ENCODE data around the gene PLD1. TPM values are rescaled to one million over a fixed set of nuclear protein-coding genes. Genes with fewer than 3 reads are reported as not detected.

PLD1 gene
- total RNA-seq, 1 donor from 2014 or later: 0.21 TPM

DNA sequence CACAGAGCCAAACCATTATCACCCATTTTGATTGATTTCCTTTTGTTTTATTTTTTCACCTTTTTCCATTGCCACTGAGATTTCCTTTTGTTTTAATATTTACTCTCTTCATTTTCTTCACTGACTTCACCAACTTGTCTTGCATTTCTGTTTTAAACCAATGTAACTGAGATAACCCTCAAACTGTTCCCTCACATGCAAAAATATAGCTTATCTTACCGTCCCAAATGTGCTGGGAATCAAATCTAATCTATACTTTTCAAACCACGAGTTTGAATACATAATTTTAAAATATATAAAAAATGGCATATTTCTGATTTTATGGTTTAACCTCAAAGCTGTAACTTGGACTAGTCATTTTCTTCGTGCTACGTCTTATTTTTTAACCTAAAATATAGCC lies 143.8 kb downstream of the PLD1 start:
- Mint-ChIP-seq H3K4me3 (no peak overlapping the region), H3K36me3 (no peaks in the 10 kb centered on the region), H3K27me3 (ENCODE audit: insufficient read depth, low read depth) (no peaks in the 10 kb centered on the region), H3K9me3 (peaks cover 6% of the 10 kb centered on the region), H3K4me1 (peaks cover 2% of the 10 kb centered on the region), H3K27ac (no peak overlapping the region)
- DNase-seq (ENCODE audit: low spot score): no peak
- H3K79me2 ChIP-seq (ENCODE audit: low read depth): no peaks in the 10 kb centered on the region
- no peak for TF ChIP-seq EZH2 (IDR thresholded peaks at IDR 0.05)
- TF ChIP-seq EZH2phosphoT487 (IDR thresholded peaks at IDR 0.05): no peak
- H3K9me3 ChIP-seq (ENCODE audit: low read depth): no peaks in the 10 kb centered on the region
- H4K20me1 ChIP-seq (ENCODE audit: low read depth): no peaks in the 10 kb centered on the region
- H3K4me1 ChIP-seq: no peaks in the 10 kb centered on the region
- no peak overlapping the region for H3K9ac ChIP-seq
- no peak overlapping the region for H2AFZ ChIP-seq (replicated peaks)
- no peak overlapping the region for H3K27ac ChIP-seq
- no peak overlapping the region for H3K4me3 ChIP-seq
- no peaks in the 10 kb centered on the region for H3K36me3 ChIP-seq
- H3K27me3 ChIP-seq: no peaks in the 10 kb centered on the region
- H3F3A ChIP-seq (ENCODE audit: low read depth): no peaks in the 10 kb centered on the region
- no peak overlapping the region for H3K4me2 ChIP-seq

DNA sequence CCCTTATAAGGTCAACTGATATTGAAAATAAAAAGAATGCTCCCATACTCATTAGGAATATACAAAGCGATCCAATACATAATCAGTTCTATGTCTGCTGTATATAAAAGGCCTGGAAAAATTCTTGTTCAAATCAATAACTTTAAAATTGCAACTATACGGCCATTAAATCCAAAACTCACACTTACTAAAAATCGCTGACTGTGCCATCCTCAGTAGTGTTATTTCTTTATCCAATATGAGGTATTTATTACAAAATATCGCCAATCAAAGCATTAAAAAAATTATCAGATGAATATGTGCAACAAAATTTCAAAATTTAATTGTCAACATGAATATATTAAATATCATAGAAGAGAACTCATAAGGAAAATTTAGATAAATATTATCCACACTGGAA lies 146.5 kb downstream of the PLD1 start:
- H3F3A ChIP-seq (ENCODE audit: low read depth): no peaks in the 10 kb centered on the region
- no peak overlapping the region for H3K27ac Mint-ChIP-seq
- H3K36me3 Mint-ChIP-seq: no peaks in the 10 kb centered on the region
- H3K79me2 ChIP-seq (ENCODE audit: low read depth): no peaks in the 10 kb centered on the region
- no peak overlapping the region for H2AFZ ChIP-seq (replicated peaks)
- peaks cover 2% of the 10 kb centered on the region for H3K4me1 Mint-ChIP-seq
- no peak for DNase-seq (ENCODE audit: low spot score)
- TF ChIP-seq EZH2 (IDR thresholded peaks at IDR 0.05): no peak
- TF ChIP-seq, protein P1, sequence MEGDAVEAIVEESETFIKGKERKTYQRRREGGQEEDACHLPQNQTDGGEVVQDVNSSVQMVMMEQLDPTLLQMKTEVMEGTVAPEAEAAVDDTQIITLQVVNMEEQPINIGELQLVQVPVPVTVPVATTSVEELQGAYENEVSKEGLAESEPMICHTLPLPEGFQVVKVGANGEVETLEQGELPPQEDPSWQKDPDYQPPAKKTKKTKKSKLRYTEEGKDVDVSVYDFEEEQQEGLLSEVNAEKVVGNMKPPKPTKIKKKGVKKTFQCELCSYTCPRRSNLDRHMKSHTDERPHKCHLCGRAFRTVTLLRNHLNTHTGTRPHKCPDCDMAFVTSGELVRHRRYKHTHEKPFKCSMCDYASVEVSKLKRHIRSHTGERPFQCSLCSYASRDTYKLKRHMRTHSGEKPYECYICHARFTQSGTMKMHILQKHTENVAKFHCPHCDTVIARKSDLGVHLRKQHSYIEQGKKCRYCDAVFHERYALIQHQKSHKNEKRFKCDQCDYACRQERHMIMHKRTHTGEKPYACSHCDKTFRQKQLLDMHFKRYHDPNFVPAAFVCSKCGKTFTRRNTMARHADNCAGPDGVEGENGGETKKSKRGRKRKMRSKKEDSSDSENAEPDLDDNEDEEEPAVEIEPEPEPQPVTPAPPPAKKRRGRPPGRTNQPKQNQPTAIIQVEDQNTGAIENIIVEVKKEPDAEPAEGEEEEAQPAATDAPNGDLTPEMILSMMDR (IDR thresholded peaks at IDR 0.05): no peak
- no peak for TF ChIP-seq EZH2phosphoT487 (IDR thresholded peaks at IDR 0.05)
- H3K4me3 Mint-ChIP-seq: no peak overlapping the region
- H4K20me1 ChIP-seq (ENCODE audit: low read depth): no peaks in the 10 kb centered on the region
- no peak overlapping the region for H3K27ac ChIP-seq
- no peaks in the 10 kb centered on the region for H3K4me1 ChIP-seq
- no peak overlapping the region for H3K4me2 ChIP-seq
- no peaks in the 10 kb centered on the region for H3K27me3 ChIP-seq
- no peak overlapping the region for H3K9ac ChIP-seq
- H3K4me3 ChIP-seq: no peak overlapping the region
- no peaks in the 10 kb centered on the region for H3K27me3 Mint-ChIP-seq (ENCODE audit: insufficient read depth, low read depth)
- no peaks in the 10 kb centered on the region for H3K9me3 ChIP-seq (ENCODE audit: low read depth)
- H3K9me3 Mint-ChIP-seq: peaks cover 6% of the 10 kb centered on the region
- H3K36me3 ChIP-seq: no peaks in the 10 kb centered on the region

DNA sequence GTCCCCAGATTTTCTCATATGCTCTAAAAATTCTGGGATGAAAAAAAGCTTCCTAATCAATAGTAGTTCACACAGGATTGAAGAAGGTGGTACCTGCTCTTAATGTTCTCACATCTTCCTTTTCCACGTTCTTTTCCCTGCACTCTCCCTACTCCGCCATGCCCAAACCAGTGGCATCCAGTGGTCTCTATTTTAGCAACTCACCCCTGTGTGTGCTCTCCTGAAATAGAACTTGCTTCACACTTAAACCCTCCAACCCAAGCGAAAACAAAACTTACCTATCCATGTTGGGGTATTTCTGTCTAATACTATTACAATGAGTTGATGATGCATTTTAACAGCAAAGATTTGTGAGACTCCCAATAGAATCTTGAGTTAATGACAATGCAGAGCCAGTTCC lies 148.8 kb downstream of the PLD1 start:
- H3K27me3 ChIP-seq: no peaks in the 10 kb centered on the region
- no peak overlapping the region for H3K27ac ChIP-seq
- Mint-ChIP-seq H3K27me3 (ENCODE audit: insufficient read depth, low read depth) (no peaks in the 10 kb centered on the region), H3K4me1 (peaks cover 2% of the 10 kb centered on the region), H3K27ac (no peak overlapping the region), H3K9me3 (peaks cover 6% of the 10 kb centered on the region), H3K4me3 (no peak overlapping the region), H3K36me3 (no peaks in the 10 kb centered on the region)
- H3K4me1 ChIP-seq: no peaks in the 10 kb centered on the region
- no peak overlapping the region for H3K9ac ChIP-seq
- H2AFZ ChIP-seq (replicated peaks): no peak overlapping the region
- no peaks in the 10 kb centered on the region for H3K9me3 ChIP-seq (ENCODE audit: low read depth)
- TF ChIP-seq EZH2 (IDR thresholded peaks at IDR 0.05) (no peak), EZH2phosphoT487 (IDR thresholded peaks at IDR 0.05) (no peak)
- TF ChIP-seq, protein P1 (IDR thresholded peaks at IDR 0.05): no peak
- no peak for DNase-seq (ENCODE audit: low spot score)
- H3K4me3 ChIP-seq: no peak overlapping the region
- H4K20me1 ChIP-seq (ENCODE audit: low read depth): no peaks in the 10 kb centered on the region
- no peaks in the 10 kb centered on the region for H3K79me2 ChIP-seq (ENCODE audit: low read depth)
- no peaks in the 10 kb centered on the region for H3F3A ChIP-seq (ENCODE audit: low read depth)
- H3K4me2 ChIP-seq: no peak overlapping the region
- H3K36me3 ChIP-seq: no peaks in the 10 kb centered on the region

DNA sequence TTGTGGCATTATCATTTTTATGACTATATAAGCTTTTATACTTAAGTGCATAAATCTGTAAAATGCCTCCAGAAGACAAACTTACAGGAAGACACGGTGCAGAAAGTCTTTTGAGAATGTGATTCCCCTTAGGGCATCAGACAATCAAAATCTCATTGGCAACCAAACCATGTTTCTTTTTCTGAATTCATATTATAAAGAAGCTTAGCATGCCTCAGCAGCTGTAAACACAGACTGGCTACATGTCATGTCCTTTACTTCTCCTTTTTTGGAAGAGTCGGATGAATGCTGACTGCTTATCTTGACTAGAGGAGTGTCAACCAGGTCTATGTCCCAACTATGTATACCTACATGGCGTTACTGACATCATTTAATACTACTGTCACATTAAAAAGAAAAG lies 150.1 kb downstream of the PLD1 start:
- Histone ChIP-seq H3K4me2 (no peak overlapping the region), H3K9me3 (ENCODE audit: low read depth) (no peaks in the 10 kb centered on the region), H3K9ac (no peak overlapping the region), H3K4me3 (no peak overlapping the region), H3K79me2 (ENCODE audit: low read depth) (no peaks in the 10 kb centered on the region), H3K27ac (no peak overlapping the region), H3K4me1 (no peaks in the 10 kb centered on the region), H4K20me1 (ENCODE audit: low read depth) (no peaks in the 10 kb centered on the region), H3F3A (ENCODE audit: low read depth) (no peaks in the 10 kb centered on the region), H3K27me3 (no peaks in the 10 kb centered on the region), H2AFZ (replicated peaks) (no peak overlapping the region), H3K36me3 (no peaks in the 10 kb centered on the region)
- Mint-ChIP-seq H3K4me3 (no peak overlapping the region), H3K36me3 (no peaks in the 10 kb centered on the region), H3K9me3 (no peaks in the 10 kb centered on the region), H3K27me3 (ENCODE audit: insufficient read depth, low read depth) (no peaks in the 10 kb centered on the region), H3K4me1 (no peaks in the 10 kb centered on the region), H3K27ac (no peak overlapping the region)
- TF ChIP-seq, protein P1 (IDR thresholded peaks at IDR 0.05): no peak
- TF ChIP-seq EZH2 (IDR thresholded peaks at IDR 0.05): no peak
- TF ChIP-seq EZH2phosphoT487 (IDR thresholded peaks at IDR 0.05): no peak
- no peak for DNase-seq (ENCODE audit: low spot score)
